HG03097 (cell line): ENCODE data around the gene NR6A1.
"Not testable (repeated sequence)": the region's sequence is repeated elsewhere in the genome, so short reads cannot be mapped to it uniquely, and the experiment has no call there.

Source experiments
- ATAC-seq: cut with Tn5 transposase; IDR thresholded peaks from one replicate; pipeline ENCODE4 v1.9.1; 2021; ENCODE audit not compliant: unreplicated experiment, low FRiP score

NR6A1 gene

GRCh38 chr9:124621371-124622328 lies 149.5 kb downstream of the NR6A1 start:
- peak; percentile 46 for ATAC-seq

GRCh38 chr9:124618476-124618875 lies 152.6 kb downstream of the NR6A1 start:
- no peak for ATAC-seq

DNA sequence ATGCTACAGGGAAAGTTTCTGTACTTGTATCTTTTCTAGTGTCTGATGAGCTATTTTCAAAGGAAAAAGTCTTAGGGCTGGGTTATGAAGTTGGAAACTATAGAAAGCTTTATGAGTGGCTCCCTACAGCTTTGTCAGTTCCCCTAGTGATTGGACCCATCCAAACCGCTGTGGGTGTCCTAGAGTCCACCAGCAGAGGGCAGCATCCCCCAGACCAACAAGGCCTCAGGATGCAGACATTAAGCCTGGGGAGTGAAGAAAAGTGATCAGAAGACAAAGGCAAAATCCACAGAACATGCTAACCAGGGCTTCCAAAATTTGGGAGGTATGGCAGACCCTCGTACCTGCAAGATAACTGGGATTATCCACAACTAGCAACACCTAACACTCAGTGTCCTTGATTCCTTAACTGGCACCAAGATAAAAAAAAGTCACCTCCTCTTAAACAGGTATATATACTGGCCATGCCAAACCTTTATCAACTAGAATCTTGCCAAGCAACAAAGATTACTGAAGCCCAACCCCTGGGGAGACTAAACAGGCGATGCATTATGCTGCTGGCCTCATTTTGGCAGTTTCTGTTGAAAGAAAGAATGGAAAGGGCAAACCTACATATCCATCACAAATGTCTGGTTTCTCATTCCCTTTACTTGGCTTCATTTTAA lies 153.5 kb downstream of the NR6A1 start:
- ATAC-seq, result no peak

DNA sequence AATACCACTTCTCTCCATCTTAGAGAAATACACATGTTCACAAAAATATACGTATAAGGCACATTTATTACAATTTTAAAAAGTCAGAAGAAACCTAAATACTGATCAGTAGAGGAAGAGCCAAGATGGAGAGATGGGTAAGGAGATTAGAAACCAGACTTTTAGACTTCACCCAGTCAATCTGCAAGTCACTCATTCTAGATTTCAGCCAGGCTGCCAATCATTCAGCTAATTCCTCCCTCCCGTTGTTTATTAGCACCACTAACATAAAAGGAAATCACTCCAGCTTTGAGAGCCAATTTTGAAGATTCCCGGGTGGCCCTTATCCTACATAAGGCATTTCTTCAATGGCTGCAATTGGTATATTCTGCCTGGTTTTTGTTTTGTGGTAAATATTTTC lies 154.2 kb downstream of the NR6A1 start:
- ATAC-seq, result no peak

DNA sequence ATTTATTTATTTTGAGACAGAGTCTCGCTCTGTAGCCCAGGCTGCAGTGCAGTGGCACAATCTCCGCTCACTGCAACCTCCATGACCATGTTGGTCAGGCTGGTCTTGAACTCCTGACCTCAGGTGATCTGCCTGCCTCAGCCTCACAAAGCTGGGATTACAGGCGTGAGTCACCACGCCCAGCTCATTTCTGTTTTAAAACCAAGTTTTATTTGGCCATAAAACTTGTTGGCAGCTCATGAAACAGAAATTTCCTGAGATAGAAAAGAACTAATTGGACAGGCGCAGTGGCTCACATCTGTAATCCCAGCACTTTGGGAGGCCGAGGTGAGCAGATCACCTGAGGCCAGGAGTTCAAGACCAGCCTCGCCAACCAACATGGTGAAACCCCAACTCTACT lies 155.3 kb downstream of the NR6A1 start:
- not testable (repeated sequence) for ATAC-seq

DNA sequence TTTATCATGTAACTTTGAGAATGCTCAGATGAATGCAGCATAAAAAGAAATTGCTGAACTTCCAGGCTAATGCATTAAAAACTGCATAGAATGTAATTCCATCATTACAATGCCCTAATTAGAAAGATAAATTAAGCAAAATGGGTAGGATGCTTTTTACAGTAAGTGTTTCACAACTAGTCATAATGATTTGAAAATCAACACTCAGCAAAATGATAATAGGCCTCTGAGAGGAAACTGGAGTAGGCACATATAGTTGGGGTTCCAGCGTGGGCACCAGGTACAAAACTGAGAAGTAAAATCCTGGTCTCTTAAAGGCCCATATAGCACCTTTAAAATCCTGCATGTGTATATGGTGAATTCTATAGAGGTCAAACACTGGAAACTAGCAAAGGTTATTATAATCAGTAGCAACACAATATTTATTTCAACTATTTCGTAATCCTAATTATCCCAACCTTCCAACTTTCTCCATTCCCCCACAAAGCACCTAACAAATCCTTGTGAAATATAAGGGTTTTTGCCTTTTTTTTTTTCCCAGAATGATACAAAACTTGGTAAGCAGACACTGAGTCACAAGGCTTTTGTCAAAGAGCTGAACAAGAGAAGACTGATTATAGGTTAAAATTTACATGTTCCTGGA lies 155.9 kb downstream of the NR6A1 start:
- ATAC-seq, result no peak

GRCh38 chr9:124613849-124614248 lies 157.3 kb downstream of the NR6A1 start:
- no peak for ATAC-seq

DNA sequence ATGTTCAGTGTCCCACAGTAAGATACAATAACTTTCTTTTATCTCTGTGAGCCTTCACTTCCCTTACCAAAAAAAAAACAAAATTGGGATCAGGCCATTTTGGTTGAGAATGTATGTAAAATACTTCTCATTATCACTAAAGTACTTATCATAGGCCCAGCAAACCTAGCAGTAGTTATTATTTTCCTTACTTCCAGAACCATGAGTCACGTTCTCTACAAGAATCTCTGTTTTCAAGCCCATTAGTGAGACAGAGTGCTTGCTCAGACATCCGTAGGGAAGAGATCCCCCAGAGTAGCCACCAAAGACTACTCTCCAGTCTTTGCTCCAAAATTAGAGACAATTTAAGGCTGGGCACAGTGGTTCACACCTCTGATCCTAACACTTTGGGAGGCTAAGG lies 160.0 kb downstream of the NR6A1 start:
- no peak for ATAC-seq

DNA sequence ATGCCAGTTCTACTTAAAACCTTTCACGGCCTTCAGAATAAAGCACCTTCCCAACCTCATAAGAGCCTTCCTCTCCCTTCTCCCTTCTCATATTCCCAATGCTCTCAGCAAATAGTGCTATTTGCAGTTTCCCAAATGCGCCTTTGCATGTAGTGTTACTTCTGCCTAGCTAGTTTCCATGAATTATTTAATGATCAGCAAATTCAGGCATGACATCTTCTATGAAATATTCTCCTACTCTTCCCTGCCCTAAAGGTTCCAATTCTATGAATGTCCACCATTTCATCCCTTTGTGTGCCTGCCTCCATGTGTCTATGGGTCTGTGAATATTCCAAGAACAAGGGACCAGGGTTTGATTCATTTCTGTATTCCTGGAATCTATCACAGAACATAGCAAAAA lies 165.1 kb downstream of the NR6A1 start:
- no peak for ATAC-seq

DNA sequence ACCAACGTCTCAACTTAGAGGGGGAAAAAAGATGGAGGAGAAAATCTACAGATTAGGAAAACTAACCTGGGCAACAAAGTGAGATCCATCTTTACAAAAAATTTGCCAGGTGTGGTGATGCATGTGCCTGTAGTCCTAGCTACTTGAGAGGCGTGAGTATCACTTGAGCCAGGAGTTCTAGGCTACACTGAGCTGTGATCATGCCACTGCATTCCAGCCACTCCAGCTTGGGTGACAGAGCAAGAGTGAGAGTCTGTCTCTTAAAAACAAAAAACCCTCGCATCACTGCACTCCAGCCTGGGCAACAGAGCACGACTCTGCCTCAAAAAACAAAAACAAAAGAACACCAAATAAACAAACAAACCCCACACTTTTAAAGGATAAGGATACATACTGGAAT lies 165.9 kb downstream of the NR6A1 start:
- no peak for ATAC-seq

DNA sequence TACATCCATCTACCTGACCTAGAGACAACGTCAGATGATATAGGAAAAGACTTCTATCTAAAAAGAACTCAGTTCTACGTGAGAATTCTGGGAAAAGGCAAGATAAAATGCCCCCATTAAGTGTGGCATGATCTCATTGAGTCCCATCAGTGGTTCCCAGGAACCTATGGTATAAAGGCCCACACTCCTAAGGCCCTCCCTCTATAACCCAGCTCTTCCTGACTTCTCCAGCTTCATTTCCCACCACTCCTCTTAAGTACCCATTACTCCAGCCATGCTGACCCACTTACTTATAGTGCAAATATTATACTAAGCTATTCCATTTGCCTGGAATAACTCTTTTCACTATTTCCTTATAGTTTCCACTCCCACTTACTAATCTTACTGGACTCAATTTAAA lies 168.5 kb downstream of the NR6A1 start:
- no peak for ATAC-seq

- no peak for ATAC-seq
Measured at GRCh38 chr9:124602204-124602603, 168.9 kb downstream of the NR6A1 start.

GRCh38 chr9:124600407-124600806 lies 170.7 kb downstream of the NR6A1 start:
- no peak for ATAC-seq

- ATAC-seq, result no peak
Measured at GRCh38 chr9:124599121-124599795, 171.9 kb downstream of the NR6A1 start.

GRCh38 chr9:124598048-124598447 lies 173.1 kb downstream of the NR6A1 start:
- ATAC-seq, result no peak

DNA sequence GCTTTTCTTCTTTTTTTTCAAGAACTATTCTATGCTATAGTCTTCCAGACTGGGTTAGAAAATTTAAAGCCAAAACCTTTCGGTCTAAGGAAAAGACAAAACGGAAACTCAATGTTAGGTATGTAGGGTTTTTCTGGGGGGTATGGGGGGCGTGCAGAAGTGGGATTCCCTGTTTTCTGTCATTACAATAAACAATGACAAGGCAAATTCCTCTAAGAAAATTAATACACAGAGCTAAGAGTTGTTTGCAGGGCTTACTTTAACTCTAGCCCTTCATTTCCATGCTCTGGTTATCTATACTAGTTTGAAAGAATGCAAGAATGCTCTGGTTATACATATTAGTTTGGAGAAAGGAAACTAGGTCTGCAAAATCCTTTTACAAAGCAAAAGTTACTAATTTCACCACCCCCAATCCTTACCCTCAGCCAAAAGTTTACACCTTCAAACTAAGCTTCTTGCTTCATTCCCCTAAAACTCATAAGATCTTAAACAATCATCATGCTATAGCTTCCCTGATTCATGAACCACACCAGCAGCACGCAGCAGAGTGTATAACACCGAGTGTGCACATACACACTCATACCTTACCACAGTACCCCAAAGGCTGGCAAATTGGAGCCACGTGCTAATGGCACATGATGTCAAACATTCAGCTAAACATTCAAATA lies 174.8 kb downstream of the NR6A1 start:
- no peak for ATAC-seq

DNA sequence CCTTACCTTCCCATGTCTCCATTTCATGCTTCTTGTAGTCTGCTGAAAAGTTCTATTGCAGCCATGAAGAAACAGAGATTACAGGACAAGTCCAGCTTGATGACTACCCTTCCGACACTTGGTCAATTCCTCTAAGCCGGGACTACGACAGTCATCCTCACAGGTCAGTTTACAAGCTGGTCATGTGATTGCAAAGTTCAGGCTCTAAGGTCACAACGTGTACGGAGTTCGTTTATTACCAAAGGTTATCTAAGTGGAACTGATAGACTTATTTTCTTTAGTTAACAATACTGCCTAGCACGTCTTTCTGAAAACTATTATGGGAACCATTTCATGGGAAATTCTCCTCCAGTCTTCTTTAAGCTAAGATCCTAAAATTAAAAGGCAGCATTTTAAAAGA lies 175.4 kb downstream of the NR6A1 start:
- ATAC-seq, result no peak

DNA sequence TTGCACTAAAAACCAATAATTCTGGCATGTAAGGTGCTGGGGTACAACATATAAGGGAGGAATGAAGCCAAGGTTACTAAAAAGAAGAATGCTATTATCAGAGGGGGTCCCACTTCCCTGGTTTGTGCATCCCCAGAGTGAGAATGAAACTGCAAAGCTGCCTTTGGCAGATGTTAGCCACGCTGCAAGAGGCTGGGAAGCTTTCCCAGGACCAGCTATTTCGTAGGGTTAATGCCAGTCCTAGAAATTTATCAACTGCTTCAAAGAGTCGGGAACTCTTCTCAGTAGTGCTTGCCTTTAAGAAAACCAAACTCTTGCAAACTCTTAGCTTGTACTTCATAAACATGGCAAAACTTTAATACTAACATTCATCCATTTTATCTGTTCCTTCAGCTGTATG lies 176.4 kb downstream of the NR6A1 start:
- ATAC-seq, result no peak

GRCh38 chr9:124594225-124594624 lies 176.9 kb downstream of the NR6A1 start:
- ATAC-seq, result no peak

GRCh38 chr9:124593651-124594058 lies 177.5 kb downstream of the NR6A1 start:
- no peak for ATAC-seq
